Keratinocyte (primary cell): ENCODE data around the gene ATP1A3. TPM values are rescaled to one million over a fixed set of nuclear protein-coding genes. Genes with fewer than 3 reads are reported as not detected.

Source experiments
- DNase-seq: peaks from one replicate; pipeline ENCODE4 v3.0.0-alpha.2; 2011; ENCODE audit warnings: low read depth, missing footprints, low spot score
- FAIRE-seq: peaks from 2 replicates; lab custom pipeline; 2011; peaks lifted over from hg19 to GRCh38; lab: Jason Lieb, UNC
- H2AFZ ChIP-seq: 2 replicates; pipeline ENCODE4 v1.6.0; 2012; ENCODE audit warnings: low read length, control low read depth, inconsistent platforms; ENCODE audit not compliant: control insufficient read depth
- H3K27ac ChIP-seq: 2 replicates; pipeline ENCODE4 v1.5.1; 2011; ENCODE audit warnings: low read length; ENCODE audit not compliant: control insufficient read depth, insufficient read depth
- H3K27me3 ChIP-seq: 3 replicates; pipeline ENCODE4 v1.6.0; 2011; ENCODE audit warnings: low read length; ENCODE audit not compliant: control insufficient read depth, insufficient read depth; ENCODE audit errors: extremely low read depth
- H3K36me3 ChIP-seq, 2 experiments: 2 replicates in 1 of 2; 3 replicates in 1 of 2; pipeline ENCODE4 v1.5.1; 2011; ENCODE audit warnings: low read length in 2 of 2, mild to moderate bottlenecking in 1 of 2; ENCODE audit not compliant: control insufficient read depth in 2 of 2, insufficient read depth in 2 of 2; ENCODE audit errors: extremely low read depth in 1 of 2
- H3K4me1 ChIP-seq: 3 replicates; pipeline ENCODE4 v1.5.1; 2011; ENCODE audit warnings: low read length; ENCODE audit not compliant: control insufficient read depth, insufficient read depth; ENCODE audit errors: extremely low read depth
- H3K4me2 ChIP-seq: 3 replicates; pipeline ENCODE4 v1.6.0; 2011; ENCODE audit warnings: low read depth, low read length; ENCODE audit not compliant: control insufficient read depth, insufficient read depth; ENCODE audit errors: extremely low read depth
- H3K4me3 ChIP-seq, 3 experiments: fragments of 200-600 bp in 1 of 3; sonication (generic) in 1 of 3; 2 replicates in 2 of 3; 3 replicates in 1 of 3; pipeline ENCODE4 v1.5.1; 2011 to 2016; ENCODE audit warnings: low read length in 3 of 3, mild to moderate bottlenecking in 3 of 3, control low read depth in 2 of 3, inconsistent platforms in 1 of 3, low read depth in 1 of 3, mixed read lengths in 1 of 3, mixed run types in 1 of 3, moderate library complexity in 1 of 3; ENCODE audit not compliant: control insufficient read depth in 2 of 3, insufficient read depth in 2 of 3; ENCODE audit errors: extremely low read depth in 1 of 3
- H3K79me2 ChIP-seq: 2 replicates; pipeline ENCODE4 v1.6.0; 2012; ENCODE audit warnings: low read length; ENCODE audit not compliant: control insufficient read depth, insufficient read depth
- H3K9ac ChIP-seq: 3 replicates; pipeline ENCODE4 v1.6.0; 2011; ENCODE audit warnings: low read length; ENCODE audit not compliant: control insufficient read depth, insufficient read depth; ENCODE audit errors: extremely low read depth
- H3K9me1 ChIP-seq: 3 replicates; pipeline ENCODE4 v1.6.0; 2011; ENCODE audit warnings: low read length; ENCODE audit not compliant: control insufficient read depth, insufficient read depth; ENCODE audit errors: extremely low read depth
- H3K9me3 ChIP-seq: 2 replicates; pipeline ENCODE4 v1.5.1; 2012; ENCODE audit warnings: low read depth, low read length; ENCODE audit not compliant: control insufficient read depth
- H4K20me1 ChIP-seq: 3 replicates; pipeline ENCODE4 v1.6.0; 2011; ENCODE audit warnings: low read length; ENCODE audit not compliant: control insufficient read depth, insufficient read depth; ENCODE audit errors: extremely low read depth
- CTCF ChIP-seq, 3 experiments: IDR thresholded peaks in 1 of 3; conservative IDR thresholded peaks in 1 of 3; optimal IDR thresholded peaks in 1 of 3; 2 replicates in 2 of 3; 3 replicates in 1 of 3; pipeline versions ENCODE3 to v1.5.1; 2011; ENCODE audit warnings: low read length in 3 of 3, mild to moderate bottlenecking in 3 of 3, moderate library complexity in 2 of 3, control low read depth in 1 of 3, inconsistent platforms in 1 of 3; ENCODE audit not compliant: insufficient read depth in 2 of 3; ENCODE audit errors: extremely low read depth in 1 of 3
- EZH2 ChIP-seq: IDR thresholded peaks from one replicate; pipeline ENCODE4 v1.6.1; 2012; ENCODE audit warnings: inconsistent platforms, mild to moderate bottlenecking, low read length, moderate library complexity
- dilution Hi-C: fragments of 300-500 bp; cut with MboI; formaldehyde crosslinking; loops from one replicate; pipeline ENCODE4 v1.7.0; 2020; ENCODE audit warnings: low sequenced_read_pairs; ENCODE audit not compliant: extremely low pct_ligation_motif_present
- polyA plus RNA-seq, 5 experiments: library from polyadenylated mRNA; depleted of rRNA in 3 of 5; stranded (reverse) in 3 of 5; stranded (forward) in 1 of 5; unstranded in 1 of 5; fragments of >200 nt; gene quantifications; 1 replicate in 1 of 5; 2 replicates in 3 of 5; 3 replicates in 1 of 5; pipeline versions ENCODE4 v1.2.1 to v1.2.3, GENCODE V29; 2011 to 2012; ENCODE audit warnings: missing spikeins in 2 of 5, low read depth in 1 of 5, low replicate concordance in 1 of 5

Gene ATP1A3
- polyA plus RNA-seq, 1 donor (not counting 4 experiments of a cell fraction or from before 2014, with no cell fraction given): not detected

DNA sequence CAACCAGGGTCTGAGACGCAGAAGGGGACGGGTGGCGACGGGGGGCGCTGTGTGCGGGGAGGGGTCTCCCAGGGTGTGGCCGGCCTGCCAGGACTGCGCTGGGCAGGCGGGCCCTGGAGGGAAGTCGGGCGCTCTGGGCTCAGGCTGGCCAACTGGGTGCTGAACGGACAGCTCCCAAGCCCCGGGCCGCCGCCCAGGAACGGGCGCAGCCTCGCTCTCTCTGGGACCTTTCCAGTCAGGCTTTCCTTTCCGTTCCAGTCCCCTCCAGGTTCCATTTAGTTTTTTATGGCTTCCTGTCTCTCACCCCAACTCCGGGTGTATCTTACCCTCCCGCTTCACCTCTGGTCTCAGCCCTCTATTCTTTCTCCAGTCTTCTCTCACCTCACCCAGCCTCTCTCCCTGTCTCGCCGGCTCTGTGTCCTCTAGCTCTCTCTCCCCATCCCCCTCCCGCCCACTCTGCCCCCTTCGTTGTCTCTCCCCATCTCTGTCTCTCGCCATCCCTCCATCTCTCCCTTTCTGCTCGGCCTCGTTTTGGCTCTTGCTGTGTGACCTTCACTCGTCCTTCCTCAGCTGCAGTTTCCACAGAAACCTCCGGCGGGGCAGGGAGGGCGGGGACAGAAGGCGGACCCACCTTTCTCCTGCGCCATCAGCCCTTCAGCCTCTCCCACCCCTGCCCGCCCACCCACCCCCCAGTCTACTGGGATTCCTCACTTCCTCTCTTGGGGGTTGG is 3.3 kb upstream of the ATP1A3 start:
- H3K9me1 ChIP-seq: no peaks in the 10 kb centered on the region
- TF ChIP-seq EZH2 (no peak), CTCF (optimal IDR thresholded peaks at IDR 0.05 in 1 of 3, IDR thresholded peaks at IDR 0.05 in 1 of 3, conservative IDR thresholded peaks at IDR 0.05 in 1 of 3; ENCODE audit: extremely low read depth in 1 of 3, insufficient read depth in 2 of 3, low read length in 3 of 3) (no peak)
- H3K36me3 ChIP-seq: no peaks in the 10 kb centered on the region
- H2AFZ ChIP-seq: no peak overlapping the region
- peaks cover 73% of the 10 kb centered on the region for H3K27me3 ChIP-seq
- H3K79me2 ChIP-seq: no peaks in the 10 kb centered on the region
- H4K20me1 ChIP-seq: no peaks in the 10 kb centered on the region
- dilution Hi-C loops: no loop called here
- no peaks in the 10 kb centered on the region for H3K4me1 ChIP-seq
- H3K4me2 ChIP-seq: peak overlapping the region; percentile 37
- FAIRE-seq: no peak
- H3K9ac ChIP-seq: no peak overlapping the region
- H3K9me3 ChIP-seq: no peaks in the 10 kb centered on the region
- H3K27ac ChIP-seq: no peak overlapping the region
- H3K4me3 ChIP-seq: no peak overlapping the region
- DNase-seq: no peak

GRCh38 chr19:41995959-41996797 is 2.1 kb upstream of the ATP1A3 start:
- Histone ChIP-seq H3K79me2 (no peaks in the 10 kb centered on the region), H3K9me3 (no peaks in the 10 kb centered on the region), H3K4me2 (no peak overlapping the region), H3K27me3 (peaks cover 72% of the 10 kb centered on the region), H2AFZ (no peak overlapping the region), H4K20me1 (no peaks in the 10 kb centered on the region), H3K4me3 (no peak overlapping the region), H3K4me1 (no peaks in the 10 kb centered on the region), H3K9ac (no peak overlapping the region), H3K27ac (no peak overlapping the region), H3K36me3 (no peaks in the 10 kb centered on the region), H3K9me1 (no peaks in the 10 kb centered on the region)
- dilution Hi-C loops: no loop called here
- no peak for TF ChIP-seq CTCF (optimal IDR thresholded peaks at IDR 0.05 in 1 of 3, IDR thresholded peaks at IDR 0.05 in 1 of 3, conservative IDR thresholded peaks at IDR 0.05 in 1 of 3; ENCODE audit: extremely low read depth in 1 of 3, insufficient read depth in 2 of 3, low read length in 3 of 3)
- no peak for TF ChIP-seq EZH2
- FAIRE-seq (no peak), DNase-seq (no peak)
